GM19455 (cell line): ENCODE data around the gene KAT6B.
A peak's percentile ranks its signal among the peaks of the same experiment; 100 is the strongest.
"Not testable (repeated sequence)": the region's sequence is repeated elsewhere in the genome, so short reads cannot be mapped to it uniquely, and the experiment has no call there.

Experiments
- ATAC-seq: cut with Tn5 transposase; IDR thresholded peaks from one replicate; pipeline ENCODE4 v1.9.1; 2021; ENCODE audit not compliant: unreplicated experiment

The KAT6B gene

DNA sequence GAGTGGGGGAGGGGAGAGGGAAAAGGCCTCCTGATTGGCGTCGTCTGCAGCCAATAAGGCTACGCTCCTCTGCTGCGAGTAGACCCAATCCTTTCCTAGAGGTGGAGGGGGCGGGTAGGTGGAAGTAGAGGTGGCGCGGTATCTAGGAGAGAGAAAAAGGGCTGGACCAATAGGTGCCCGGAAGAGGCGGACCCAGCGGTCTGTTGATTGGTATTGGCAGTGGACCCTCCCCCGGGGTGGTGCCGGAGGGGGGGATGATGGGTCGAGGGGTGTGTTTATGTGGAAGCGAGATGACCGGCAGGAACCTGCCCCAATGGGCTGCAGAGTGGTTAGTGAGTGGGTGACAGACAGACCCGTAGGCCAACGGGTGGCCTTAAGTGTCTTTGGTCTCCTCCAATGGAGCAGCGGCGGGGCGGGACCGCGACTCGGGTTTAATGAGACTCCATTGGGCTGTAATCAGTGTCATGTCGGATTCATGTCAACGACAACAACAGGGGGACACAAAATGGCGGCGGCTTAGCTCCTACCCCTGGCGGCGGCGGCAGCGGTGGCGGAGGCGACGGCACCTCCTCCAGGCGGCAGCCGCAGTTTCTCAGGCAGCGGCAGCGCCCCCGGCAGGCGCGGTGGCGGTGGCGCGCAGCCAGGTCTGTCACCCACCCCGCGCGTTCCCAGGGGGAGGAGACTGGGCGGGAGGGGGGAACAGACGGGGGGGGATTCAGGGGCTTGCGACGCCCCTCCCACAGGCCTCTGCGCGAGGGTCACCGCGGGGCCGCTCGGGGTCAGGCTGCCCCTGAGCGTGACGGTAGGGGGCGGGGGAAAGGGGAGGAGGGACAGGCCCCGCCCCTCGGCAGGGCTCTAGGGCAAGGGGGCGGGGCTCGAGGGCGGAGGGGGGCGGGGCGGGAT lies at the start of gene KAT6B:
Gene KAT6B (plus strand): TSS at position 459 of the 903 bp plus-strand sequence. CDS start 16,258 bp downstream, outside the sequence.
- ATAC-seq: peak; percentile 89

DNA sequence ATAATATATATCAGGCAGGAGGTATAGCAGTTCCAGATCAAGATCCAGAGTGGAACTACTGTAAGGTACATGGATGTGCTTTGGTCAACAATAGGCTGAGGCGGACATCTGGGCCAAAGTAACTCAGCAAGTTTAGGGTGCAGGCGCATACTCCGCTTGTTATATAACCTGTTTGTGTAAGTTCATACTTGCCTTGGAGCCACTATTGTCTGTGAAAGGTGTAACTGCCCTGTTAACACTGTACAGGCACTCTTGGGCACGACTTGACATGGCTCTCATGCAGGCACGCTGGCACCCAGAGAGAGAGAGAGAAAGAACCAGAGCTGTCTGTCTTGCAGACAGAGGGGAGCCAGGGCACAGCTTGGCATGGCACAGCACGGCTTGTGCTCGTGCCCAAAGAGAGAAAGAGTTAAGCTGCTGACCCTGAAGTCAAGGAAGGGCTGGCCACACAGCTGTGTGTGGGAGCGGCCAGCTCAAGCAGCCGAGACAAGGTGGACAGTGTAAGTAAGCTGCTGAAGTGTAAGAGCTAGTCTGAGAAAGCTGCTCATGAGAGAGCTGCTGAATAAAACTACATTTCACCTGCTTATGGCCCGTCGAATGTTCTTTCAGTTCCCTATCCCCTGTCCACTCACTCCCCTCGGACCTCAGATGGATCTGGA lies 47.8 kb upstream of the KAT6B start:
- ATAC-seq: no peak

DNA sequence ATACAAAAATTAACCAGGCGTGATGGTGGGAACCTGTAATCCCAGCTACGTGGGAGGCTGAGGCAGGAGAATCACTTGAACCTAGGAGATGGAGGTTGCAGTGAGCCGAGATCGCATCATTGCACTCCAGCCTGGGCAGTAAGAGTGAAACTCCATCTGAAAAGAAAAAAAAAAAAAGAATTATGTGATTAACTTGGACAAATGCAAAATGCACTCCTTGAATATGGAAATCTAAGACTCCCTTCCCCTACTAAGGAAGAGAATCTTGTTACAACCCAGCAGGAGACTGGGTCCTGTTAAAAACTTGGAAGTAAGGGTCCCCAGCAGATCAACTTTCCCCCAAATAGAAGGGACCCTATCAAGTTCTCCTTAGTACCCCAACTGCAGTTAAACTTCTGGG lies 44.5 kb upstream of the KAT6B start:
- ATAC-seq: not testable (repeated sequence)

DNA sequence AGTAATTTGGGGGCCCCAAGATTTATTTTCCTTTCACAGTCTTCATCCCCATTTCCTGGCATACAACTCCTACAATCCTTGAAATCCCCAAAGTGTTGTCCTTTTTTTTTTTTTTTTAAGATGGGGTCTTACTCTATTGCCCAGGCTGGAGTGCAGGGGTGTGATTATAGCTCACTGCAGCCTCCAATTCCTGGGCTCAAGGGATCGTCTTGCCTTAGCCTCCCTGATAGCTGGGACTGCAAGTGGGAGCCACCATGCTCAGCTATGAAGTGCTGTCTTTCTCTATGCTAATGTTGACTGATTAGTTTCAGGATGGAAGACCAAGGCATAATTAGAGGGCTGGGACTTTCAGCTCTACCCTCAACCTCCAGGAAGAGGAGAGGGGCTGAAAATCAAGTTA lies 41.9 kb upstream of the KAT6B start:
- no peak for ATAC-seq

DNA sequence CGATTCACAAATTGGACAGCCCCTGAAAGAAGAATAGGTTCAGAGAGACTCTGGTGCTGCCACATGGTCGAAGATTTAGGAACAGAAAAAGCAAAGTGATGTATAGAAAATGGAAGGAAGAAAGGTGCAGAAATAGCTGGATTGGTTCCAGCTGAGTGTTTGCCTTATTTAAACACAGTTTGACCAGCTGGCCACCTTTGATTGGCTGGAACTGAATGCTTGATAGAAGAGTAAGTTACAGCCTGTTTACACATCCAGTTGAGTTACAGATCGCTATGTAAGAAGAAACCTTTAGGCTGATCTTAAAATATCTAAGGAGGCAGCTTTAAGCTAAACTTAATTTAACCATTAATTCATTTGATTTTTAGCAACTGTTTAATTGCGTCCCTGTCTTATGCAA lies 40.3 kb upstream of the KAT6B start:
- ATAC-seq: no peak

DNA sequence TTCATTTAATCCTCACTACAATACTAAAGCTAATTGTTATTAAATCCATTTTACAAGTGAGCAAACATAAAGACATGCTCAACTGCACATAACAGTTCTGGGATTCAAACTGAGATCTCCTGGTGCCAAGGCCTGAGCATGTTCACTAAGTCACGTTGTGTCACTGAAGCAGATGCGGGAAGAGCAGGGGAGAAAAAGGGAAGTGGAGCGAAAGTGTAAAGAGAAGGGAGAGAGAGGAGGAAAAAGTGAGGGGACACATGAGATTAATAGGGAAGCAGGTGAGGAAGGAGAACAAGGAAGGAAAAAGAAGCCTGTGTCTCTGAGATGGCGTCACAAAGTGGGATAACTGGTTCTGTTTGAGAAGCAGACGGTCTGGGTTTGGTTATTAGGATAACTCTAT lies 38.9 kb upstream of the KAT6B start:
- no peak for ATAC-seq

DNA sequence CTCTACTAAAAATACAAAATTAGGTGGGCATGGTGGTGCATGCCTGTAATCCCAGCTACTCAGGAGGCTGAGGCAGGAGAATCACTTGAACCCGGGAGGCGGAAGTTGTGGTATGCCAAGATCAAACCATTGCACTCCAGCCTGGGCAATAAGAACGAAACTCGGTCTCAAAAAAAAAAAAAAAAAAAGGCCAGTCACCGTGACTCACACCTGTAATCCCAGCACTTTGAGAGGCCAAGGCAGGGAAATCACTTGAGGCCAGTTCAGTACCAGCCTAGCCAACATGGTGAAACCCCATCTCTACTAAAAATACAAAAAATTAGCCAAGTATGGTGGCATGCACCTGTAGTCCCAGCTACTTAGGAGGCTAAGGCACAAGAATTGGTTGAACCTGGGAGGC lies 34.4 kb upstream of the KAT6B start:
- not testable (repeated sequence) for ATAC-seq

DNA sequence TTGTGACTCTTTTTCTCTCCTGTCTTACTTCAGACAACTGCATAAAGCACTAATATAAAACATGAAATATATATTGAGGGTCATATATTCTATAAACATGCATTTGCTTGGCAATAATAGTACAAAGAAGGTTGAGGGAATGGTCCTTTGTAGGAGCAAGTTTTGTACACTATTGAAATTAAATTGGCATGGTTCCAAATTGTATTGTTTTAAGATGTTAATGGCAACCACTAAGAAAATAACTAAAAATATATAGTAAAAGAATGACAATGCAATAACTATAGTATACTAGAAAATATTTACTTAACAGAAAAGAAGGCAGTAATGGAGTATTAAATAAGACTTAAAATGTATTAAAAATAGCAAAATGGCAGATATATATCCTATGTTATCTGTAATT lies 33.7 kb upstream of the KAT6B start:
- no peak for ATAC-seq

DNA sequence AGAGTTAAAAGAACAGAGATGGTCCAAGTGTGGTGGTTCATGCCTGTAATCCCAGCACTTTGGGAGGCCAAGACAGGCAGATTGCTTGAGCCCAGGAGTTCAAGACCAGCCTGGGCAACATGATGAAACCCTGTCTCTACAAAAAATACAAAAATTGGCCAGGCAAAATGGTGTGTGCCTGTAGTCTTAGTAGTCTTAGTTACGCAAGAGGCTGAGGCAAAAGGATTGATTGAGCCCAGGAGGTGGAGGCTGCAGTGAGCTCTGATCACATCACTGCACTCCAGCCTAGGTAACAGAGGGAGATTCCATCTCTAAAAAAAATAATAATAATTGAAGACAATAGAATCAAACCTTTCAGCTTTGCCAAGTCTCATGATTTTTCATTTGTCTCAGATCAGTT lies 33.2 kb upstream of the KAT6B start:
- ATAC-seq: not testable (repeated sequence)

DNA sequence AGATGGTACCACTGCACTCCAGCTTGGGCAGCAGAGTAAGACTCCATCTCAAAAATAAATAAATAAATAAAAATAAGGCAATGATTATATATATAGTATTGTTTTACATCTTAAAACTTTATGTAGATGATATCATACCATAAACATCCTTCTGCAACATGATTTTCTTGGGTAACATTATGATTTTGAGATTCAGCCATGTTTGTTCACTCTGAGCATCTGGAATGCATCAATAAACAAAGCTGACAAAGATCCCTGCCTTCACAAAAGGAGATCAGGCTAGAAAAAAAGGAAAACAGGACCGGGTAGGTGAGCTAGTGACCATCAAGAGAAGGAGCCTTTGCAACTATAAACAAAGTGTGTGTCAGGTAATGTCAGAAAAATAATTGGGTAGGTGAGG lies 31.9 kb upstream of the KAT6B start:
- ATAC-seq: no peak

DNA sequence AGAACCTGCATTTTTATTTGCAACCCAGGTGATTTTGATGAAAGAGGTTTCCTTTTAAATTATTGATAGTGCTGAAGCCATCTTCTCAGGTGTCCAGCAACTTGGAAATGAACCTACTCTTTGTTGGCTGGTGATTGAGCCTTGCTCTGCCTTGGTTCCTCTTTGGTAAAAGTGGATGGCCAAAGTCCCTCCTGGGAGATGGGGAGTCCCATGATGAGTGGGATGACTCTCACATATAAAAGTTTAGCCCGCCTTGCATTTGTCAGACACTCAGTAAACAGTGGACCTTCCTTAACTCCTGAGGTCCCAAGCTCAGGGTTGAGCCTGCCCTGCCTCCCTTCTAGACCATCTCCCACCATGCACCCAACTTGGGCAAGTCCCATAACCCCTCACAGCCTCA lies 28.9 kb upstream of the KAT6B start:
- ATAC-seq: no peak

DNA sequence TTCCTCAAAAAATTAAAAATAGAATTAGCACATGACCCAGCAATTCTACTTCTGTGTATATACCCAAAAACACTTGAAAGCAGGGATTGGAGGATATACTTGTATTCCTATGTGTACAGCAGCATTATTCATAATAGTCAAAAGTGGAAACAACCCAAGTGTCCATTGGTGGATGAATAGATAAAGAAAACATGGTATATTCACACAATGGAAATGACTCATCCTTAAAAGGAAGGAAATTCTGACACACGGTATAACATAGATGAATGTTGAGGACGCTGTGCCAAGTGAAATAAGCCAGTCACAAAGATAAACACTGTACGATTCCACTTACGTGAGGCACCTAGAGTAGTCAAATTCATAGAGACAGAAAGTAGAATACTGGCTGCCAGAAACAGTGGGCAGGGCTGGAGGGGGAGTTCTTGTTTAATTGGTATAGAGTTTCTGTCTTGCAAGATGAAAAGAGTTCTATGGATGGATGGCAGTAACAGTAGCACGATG lies 26.6 kb upstream of the KAT6B start:
- no peak for ATAC-seq

DNA sequence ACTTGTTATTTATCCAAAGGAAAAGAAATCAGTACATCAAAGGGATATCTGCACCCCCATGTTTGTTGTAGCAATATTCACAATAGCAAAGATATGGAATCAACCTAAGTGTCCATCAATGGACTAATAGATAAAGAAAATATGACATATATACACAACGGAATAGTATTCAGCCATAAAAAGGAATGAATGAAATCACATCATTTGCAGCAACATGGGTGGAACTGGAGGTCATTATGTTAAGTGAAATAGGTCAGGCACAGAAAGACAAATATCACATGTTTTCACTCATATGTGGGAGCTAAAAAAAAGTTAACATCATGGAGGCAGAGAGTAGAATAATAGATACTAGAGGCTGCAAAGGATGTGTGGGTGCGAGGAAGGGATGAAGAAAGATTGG lies 25.0 kb upstream of the KAT6B start:
- ATAC-seq: no peak

DNA sequence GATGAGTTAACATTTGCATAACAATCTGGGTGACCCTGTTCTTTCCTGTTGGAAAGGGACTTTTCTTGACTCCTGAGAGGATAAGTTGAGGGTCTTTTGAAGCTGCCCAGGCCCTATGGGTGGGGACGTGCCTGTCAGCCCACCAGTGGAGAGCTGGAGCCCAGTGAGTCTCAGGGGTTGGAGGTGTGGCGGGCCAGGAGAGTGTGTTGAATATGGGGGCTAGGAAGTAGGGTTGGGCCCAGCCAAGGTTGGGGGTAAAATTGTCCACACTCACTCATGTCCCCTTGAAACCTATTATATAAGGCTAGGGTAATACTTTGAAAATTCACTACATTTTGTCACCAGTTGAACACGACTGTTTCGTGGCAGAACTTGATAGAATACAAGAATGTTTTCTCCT lies 17.9 kb upstream of the KAT6B start:
- no peak for ATAC-seq

DNA sequence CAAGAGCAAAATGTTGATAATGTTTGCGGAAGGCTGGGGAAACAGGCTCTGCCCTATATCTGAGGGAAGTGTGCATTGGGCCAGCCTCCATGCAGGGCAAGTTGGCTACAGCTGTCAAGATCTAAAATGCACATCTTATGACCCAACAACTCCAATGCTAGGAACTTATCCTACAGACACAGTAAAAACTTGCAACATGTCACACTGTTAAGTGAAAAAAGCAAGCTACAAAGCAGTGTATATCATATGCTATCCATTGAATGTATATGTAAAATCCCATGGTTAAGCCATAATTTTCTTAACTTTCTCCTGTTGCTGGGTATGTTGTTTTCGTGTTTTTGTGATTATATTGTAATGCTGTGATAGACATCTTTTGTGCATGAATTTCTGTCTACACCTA lies 16.3 kb upstream of the KAT6B start:
- ATAC-seq: no peak

DNA sequence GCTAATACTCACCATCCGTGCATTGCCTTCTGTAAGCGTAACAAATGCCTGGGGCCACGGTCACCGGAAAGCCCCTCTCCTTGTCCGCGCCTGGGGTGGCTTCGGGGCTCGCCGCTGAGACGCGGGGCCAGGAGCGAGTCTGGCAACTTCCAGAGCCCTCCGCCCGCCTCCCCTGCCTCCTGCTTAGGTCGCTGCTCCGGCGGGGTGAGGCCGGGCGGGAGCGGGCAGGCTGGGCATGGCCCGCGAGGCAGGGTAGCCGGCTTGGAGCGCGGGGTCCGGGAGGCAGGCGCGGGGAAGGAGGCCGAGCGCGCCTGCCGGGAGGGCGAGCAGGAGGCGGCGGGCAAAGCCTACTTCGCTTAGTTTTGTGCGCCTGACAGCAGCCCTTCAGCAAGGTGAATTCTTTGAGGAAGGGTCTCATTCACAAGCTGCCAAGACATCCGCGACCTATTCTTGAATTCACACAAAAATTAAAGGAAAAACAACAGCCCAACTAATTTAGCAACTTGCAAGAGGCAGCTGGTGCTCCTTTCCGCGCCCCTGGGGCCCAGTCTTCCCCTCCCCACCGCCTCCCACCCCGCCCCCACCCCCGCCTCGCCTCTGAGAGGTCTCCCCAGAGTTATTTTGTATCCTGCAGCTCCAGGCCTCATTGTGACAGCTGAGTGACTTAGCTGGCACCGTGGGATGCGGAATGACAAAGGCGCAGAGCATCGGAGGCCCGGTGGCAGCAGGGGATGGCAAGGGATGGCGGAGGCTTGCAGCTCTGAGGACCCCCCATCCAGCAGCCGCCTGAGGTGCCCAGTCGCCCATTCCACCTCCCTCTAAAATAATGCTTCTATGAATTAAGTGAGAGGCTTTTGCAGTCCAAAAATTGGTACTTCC lies 12.8 kb upstream of the KAT6B start:
- ATAC-seq: no peak

DNA sequence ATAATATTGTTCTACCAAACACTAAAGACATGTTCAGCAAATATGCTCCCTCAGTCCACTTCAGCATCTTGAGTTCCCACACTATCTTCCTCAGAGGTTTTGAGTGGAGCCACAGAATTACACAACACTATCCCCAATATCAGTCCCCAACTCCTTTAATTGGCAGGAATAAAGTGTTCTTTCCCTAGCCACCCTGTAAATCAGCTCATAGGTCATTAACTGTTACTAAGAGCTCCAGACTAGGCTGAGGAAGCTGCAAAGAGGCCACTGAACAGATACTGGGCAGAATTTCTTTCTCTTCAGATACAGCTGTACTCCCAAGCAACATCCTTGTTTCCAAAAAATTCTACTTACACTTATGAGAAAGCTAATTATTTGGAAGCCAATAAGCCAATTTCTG lies 11.6 kb upstream of the KAT6B start:
- ATAC-seq: no peak

DNA sequence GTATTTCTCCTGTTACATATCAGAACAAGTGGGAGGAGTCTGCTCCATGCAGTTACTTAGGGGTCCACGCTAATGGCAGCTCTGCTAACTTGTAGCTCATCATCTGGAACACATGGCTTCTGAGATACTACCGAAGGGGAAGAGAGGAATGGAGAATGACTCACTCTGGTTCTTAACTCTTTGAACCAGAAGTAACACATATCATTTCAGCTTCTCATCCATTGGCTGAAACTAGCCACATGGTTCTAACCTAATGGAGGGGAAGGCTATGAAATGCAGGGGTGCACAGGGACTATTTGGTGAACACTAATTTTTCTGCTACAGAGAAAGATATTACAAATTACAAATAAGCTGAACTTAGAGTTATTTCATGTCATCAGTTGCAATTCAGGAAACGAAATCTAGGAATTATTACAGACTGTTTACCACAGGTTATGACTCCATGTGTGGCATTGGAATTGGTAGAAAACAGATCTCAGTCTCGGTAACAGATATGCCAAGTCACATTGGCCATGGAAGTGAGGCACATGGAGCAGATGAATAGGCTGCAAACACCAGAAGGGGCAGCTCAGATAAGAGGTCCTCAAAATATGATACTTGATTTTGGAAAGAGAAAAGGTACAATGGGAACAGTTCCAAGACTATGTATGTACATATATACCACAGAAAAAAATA lies 9.4 kb upstream of the KAT6B start:
- ATAC-seq: no peak

DNA sequence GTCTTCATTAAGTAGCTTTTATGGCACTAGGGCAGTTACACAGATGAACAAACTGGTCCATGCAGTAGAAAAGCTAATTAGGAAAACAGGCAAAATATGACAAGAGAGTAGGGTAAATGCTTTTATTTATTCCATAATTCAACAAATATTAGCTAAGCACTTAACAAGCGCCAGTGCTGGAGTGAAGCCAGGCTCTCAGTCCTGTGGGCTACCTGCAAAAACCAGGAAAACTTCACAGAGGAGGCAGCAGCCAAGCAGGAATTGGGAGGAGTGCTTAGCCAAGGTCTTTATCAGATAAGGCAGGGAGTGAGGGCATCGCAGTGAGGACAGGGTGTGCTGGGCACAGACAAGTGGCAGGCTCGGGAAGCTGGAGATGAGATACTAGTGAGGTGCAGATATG lies 4.9 kb upstream of the KAT6B start:
- ATAC-seq: no peak

DNA sequence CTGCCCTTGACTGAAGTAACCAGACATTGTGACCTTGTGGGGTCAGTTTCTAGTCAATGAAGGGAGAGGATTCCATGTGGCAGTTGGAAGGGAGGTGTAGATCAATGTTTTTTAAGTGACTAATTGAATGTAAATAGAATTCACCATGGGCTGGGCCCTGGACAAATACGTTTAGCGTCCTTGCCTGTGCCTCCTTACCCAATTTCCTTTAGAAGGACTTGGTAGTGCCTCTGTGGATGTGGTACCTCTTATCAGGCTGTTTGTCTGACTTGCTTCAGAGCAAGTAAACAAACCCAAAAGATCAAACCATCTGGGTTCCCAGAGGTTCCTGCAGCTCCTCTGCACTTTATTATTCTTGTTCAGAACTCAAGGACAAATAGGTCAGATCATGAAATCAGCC lies 4.3 kb upstream of the KAT6B start:
- no peak for ATAC-seq
